Right lobe of liver (tissue), 6 donors: ENCODE data around the gene TLCD3B. TPM values are rescaled to one million over a fixed set of nuclear protein-coding genes. Genes with fewer than 3 reads are reported as not detected.

Source experiments
- ATAC-seq, 4 donors: fragments of 200-7000 bp; cut with Tn5 transposase; one replicate each; pipeline ENCODE4 v1.9.1; 2020; ENCODE audit warnings: mild to moderate bottlenecking in 4 of 4, moderate library complexity in 4 of 4
- DNase-seq, 3 donors: peaks; one replicate each; pipeline ENCODE4 v3.0.0-alpha.2; 2020
- H3K27ac ChIP-seq, 3 donors: fragments of 200-600 bp; one replicate each; pipeline ENCODE4 v1.8.0; 2022
- H3K27me3 ChIP-seq, 2 donors: fragments of 200-600 bp; one replicate each; pipeline ENCODE4 v1.8.0; 2022
- H3K36me3 ChIP-seq, 4 donors: fragments of 200-600 bp; sonication (generic) in 1 of 4; one replicate each; pipeline versions ENCODE4 v1.5.1 to v1.8.0; 2017 to 2022; ENCODE audit warnings: control low read depth in 1 of 4
- H3K4me1 ChIP-seq, 4 donors: fragments of 200-600 bp; sonication (generic) in 1 of 4; one replicate each; pipeline versions ENCODE4 v1.5.1 to v1.8.0; 2017 to 2022; ENCODE audit warnings: control low read depth in 1 of 4
- H3K4me3 ChIP-seq, 3 donors: fragments of 200-600 bp; one replicate each; pipeline ENCODE4 v1.8.0; 2022
- H3K9me3 ChIP-seq, 4 donors: fragments of 200-600 bp; sonication (generic) in 1 of 4; one replicate each; pipeline versions ENCODE4 v1.5.1 to v1.8.0; 2017 to 2022; ENCODE audit warnings: control low read depth in 1 of 4
- POLR2A ChIP-seq: fragments of 450-650 bp; IDR thresholded peaks from one replicate; pipeline ENCODE4 v1.6.1; 2017; ENCODE audit warnings: antibody characterized with exemption, mild to moderate bottlenecking
- WGBS: methylation state at CpG from one replicate; pipeline ENCODE4 v1.1.6; 2018; ENCODE audit warnings: low coverage, low lambda C conversion rate; ENCODE audit not compliant: insufficient coverage; ENCODE audit errors: missing lambda C conversion rate; 5-methylcytosine and 5-hydroxymethylcytosine counted together
- intact Hi-C, 2 donors: fragments of 100-400 bp; cut with DNase I; formaldehyde crosslinking; loops; one replicate each; pipeline versions ENCODE4 v1.11.2 to v1.14.1; 2022
- total RNA-seq, 6 experiments: library from RNA; depleted of rRNA in 2 of 6; stranded (reverse); fragments of >200 nt in 2 of 6; fragmentation: NEBNext Ultra II Directional in 3 of 6; extraction: Animal tissue kit (Norgen Biotek cat#: 25700) in 3 of 6; gene quantifications; one replicate each; pipeline versions ENCODE4 v1.1.0 to v1.2.4, GENCODE V29; 2016 to 2023
- TF ChIP-seq, protein P1 (sequence below), 4 donors: fragments of 200-600 bp in 3 of 4; fragments of 450-650 bp in 1 of 4; IDR thresholded peaks; one replicate each; pipeline versions ENCODE4 v1.5.1 to v1.8.0; 2016 to 2022; ENCODE audit warnings: antibody characterized with exemption in 4 of 4, mild to moderate bottlenecking in 2 of 4
- donor health status: DM: no; HTN: yes; CAD: no.
- donor health status: DM: no; HTN: no; CAD: no.
- donor health status: DM: no; HTN: no; CAD: no.
- donor health status: DM: no; HTN: yes; CAD: no.
- donor health status: DM: no; HTN: yes; CAD: no.

TLCD3B gene
- total RNA-seq, 6 experiments from 2014 or later = not detected

DNA sequence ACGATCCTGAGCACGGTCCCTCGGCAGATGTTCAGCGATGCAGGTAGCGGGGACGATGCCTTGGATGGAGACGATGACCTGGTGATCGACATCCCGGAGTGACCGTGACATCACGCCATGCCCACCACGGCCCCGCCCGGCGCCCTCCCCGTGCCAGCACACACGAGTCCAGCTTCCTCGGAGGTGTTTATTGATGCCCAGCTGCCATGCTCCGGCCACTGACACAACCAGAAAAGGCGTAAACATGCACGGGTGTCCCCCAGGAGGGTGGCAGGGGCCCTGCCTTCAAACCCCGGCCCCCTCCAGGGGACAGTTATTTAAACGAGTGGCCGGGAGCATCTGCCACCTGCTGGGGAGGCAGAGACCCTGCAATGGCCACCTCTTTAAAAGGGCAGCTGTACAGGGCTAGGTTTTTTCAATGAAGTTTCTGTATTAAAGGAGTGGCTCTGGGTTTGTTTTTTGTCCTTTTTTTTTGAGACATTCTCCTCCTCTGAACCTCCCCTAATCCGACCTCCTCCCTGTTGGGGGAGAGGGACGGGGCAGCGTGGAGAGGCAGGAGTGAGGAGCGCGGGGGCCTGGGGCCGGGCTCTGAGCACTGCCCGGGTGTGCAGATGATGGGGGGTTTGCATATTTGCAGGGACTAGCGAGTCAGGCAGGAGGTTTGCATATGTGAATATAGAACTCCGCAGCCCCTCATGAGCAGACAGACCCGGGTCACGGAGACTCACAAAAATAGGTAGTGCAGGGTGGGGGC lies 25.6 kb downstream of the TLCD3B start:
- Histone ChIP-seq H3K9me3 (no peaks in the 10 kb centered on the region), H3K4me1 (peaks cover 0 to under 1% (median 0%) of the 10 kb centered on the region in 4 donors), H3K4me3 (no peak overlapping the region), H3K27me3 (no peaks in the 10 kb centered on the region), H3K36me3 (no peaks in the 10 kb centered on the region), H3K27ac (no peak overlapping the region)
- intact Hi-C loops = no loop called here
- ATAC-seq (peak; percentile 45 to 76 (median 70)), DNase-seq (peak in 1 of 3 donors; percentile 51)
- 10% methylated on average over 9 of the region's 35 CpGs for WGBS
- TF ChIP-seq, protein P1, sequence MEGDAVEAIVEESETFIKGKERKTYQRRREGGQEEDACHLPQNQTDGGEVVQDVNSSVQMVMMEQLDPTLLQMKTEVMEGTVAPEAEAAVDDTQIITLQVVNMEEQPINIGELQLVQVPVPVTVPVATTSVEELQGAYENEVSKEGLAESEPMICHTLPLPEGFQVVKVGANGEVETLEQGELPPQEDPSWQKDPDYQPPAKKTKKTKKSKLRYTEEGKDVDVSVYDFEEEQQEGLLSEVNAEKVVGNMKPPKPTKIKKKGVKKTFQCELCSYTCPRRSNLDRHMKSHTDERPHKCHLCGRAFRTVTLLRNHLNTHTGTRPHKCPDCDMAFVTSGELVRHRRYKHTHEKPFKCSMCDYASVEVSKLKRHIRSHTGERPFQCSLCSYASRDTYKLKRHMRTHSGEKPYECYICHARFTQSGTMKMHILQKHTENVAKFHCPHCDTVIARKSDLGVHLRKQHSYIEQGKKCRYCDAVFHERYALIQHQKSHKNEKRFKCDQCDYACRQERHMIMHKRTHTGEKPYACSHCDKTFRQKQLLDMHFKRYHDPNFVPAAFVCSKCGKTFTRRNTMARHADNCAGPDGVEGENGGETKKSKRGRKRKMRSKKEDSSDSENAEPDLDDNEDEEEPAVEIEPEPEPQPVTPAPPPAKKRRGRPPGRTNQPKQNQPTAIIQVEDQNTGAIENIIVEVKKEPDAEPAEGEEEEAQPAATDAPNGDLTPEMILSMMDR (IDR thresholded peaks at IDR 0.05) = peak; percentile 72 to 86 (median 84)
- no peak for TF ChIP-seq POLR2A

- intact Hi-C loops = no loop called here
- no peaks in the 10 kb centered on the region for H3K27me3 ChIP-seq
- TF ChIP-seq, protein P1 (IDR thresholded peaks at IDR 0.05) = no peak
- TF ChIP-seq POLR2A = no peak
- DNase-seq (no peak), ATAC-seq (peak; percentile 3 to 44 (median 20))
- 21% methylated on average over 6 of the region's 11 CpGs for WGBS
- no peaks in the 10 kb centered on the region for H3K4me1 ChIP-seq
- H3K9me3 ChIP-seq = no peaks in the 10 kb centered on the region
- no peak overlapping the region for H3K27ac ChIP-seq
- no peaks in the 10 kb centered on the region for H3K36me3 ChIP-seq
- H3K4me3 ChIP-seq = no peak overlapping the region
Measured at GRCh38 chr16:30004811-30005242, 26.2 kb downstream of the TLCD3B start.

DNA sequence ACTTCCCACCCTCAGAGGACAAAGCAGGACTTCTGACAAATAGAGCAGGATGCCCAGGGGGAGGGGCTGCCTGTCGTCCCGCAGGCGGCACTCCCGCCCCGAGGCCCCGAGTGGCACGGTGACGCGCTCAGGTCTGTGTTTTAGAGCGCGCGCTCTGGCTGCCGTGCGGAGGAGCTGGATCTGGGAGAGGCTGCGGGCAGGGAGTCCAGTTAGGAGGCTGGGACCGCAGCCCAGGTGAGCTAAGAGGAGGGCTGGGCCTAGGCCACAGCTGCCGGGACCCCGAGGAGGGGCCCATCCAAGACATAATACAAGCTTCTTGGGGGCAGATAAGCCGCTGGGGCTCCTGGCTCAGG lies 26.7 kb downstream of the TLCD3B start:
- TF ChIP-seq, protein P1 (IDR thresholded peaks at IDR 0.05) = no peak
- TF ChIP-seq POLR2A = no peak
- Histone ChIP-seq H3K9me3 (no peaks in the 10 kb centered on the region), H3K36me3 (no peaks in the 10 kb centered on the region), H3K4me3 (no peak overlapping the region), H3K27me3 (no peaks in the 10 kb centered on the region), H3K27ac (no peak overlapping the region), H3K4me1 (no peaks in the 10 kb centered on the region)
- DNase-seq (no peak), ATAC-seq (no peak)
- WGBS = no CpG with 5 or more reads among the region's 19 CpGs
- intact Hi-C loops = no loop called here

GRCh38 chr16:30003670-30004423 lies 27.2 kb downstream of the TLCD3B start:
- TF ChIP-seq POLR2A = no peak
- TF ChIP-seq, protein P1 (IDR thresholded peaks at IDR 0.05) = no peak
- no peaks in the 10 kb centered on the region for H3K4me1 ChIP-seq
- H3K27me3 ChIP-seq = no peaks in the 10 kb centered on the region
- intact Hi-C loops = no loop called here
- no peak for DNase-seq
- H3K4me3 ChIP-seq = no peak overlapping the region
- H3K27ac ChIP-seq = no peak overlapping the region
- H3K9me3 ChIP-seq = no peaks in the 10 kb centered on the region
- 81% methylated on average over 5 of the region's 17 CpGs for WGBS
- H3K36me3 ChIP-seq = no peaks in the 10 kb centered on the region
- ATAC-seq = no peak
